Immature natural killer cell (primary cell): Measurements from ENCODE around the gene GRWD1. TPM values are rescaled to one million over a fixed set of nuclear protein-coding genes. Genes with fewer than 3 reads are reported as not detected.

Source experiments
- DNase-seq, 3 donors: peaks; one replicate each; pipeline ENCODE4 v3.0.0; 2022; ENCODE audit warnings: mixed read lengths in 1 of 3
- H3K27ac Mint-ChIP-seq, 6 donors: one replicate each; pipeline ENCODE4 v1.8.0; 2020; ENCODE audit warnings: mixed read lengths in 6 of 6, mild to moderate bottlenecking in 5 of 6, inconsistent platforms in 4 of 6, moderate library complexity in 3 of 6
- H3K27me3 Mint-ChIP-seq, 3 donors: one replicate each; pipeline ENCODE4 v1.8.0; 2020 to 2021; ENCODE audit warnings: low read depth in 3 of 3, mild to moderate bottlenecking in 3 of 3, mixed read lengths in 3 of 3, moderate library complexity in 3 of 3, inconsistent platforms in 1 of 3
- H3K36me3 Mint-ChIP-seq, 3 donors: one replicate each; pipeline ENCODE4 v1.8.0; 2020; ENCODE audit warnings: mixed read lengths in 3 of 3, inconsistent platforms in 2 of 3, mild to moderate bottlenecking in 2 of 3
- H3K4me1 Mint-ChIP-seq, 2 donors: one replicate each; pipeline ENCODE4 v1.8.0; 2020; ENCODE audit warnings: inconsistent platforms in 2 of 2, mild to moderate bottlenecking in 2 of 2, mixed read lengths in 2 of 2, moderate library complexity in 1 of 2
- H3K4me3 Mint-ChIP-seq, 5 donors: one replicate each; pipeline ENCODE4 v1.8.0; 2020; ENCODE audit warnings: mild to moderate bottlenecking in 5 of 5, mixed read lengths in 5 of 5, inconsistent platforms in 3 of 5, moderate library complexity in 3 of 5
- H3K9me3 Mint-ChIP-seq, 6 donors: one replicate each; pipeline ENCODE4 v1.8.0; 2020; ENCODE audit warnings: mild to moderate bottlenecking in 6 of 6, mixed read lengths in 6 of 6, inconsistent platforms in 4 of 6, moderate library complexity in 3 of 6
- polyA plus RNA-seq, 3 donors: library from polyadenylated mRNA; unstranded; fragments of 300-500 nt; fragmentation: Illumina TruSeq; gene quantifications; one replicate each; pipeline ENCODE4 v1.2.3, GENCODE V29; 2021

GRWD1 gene
- polyA plus RNA-seq, 3 donors from 2014 or later, result 32.3 to 42.4 (median 34.6) TPM

DNA sequence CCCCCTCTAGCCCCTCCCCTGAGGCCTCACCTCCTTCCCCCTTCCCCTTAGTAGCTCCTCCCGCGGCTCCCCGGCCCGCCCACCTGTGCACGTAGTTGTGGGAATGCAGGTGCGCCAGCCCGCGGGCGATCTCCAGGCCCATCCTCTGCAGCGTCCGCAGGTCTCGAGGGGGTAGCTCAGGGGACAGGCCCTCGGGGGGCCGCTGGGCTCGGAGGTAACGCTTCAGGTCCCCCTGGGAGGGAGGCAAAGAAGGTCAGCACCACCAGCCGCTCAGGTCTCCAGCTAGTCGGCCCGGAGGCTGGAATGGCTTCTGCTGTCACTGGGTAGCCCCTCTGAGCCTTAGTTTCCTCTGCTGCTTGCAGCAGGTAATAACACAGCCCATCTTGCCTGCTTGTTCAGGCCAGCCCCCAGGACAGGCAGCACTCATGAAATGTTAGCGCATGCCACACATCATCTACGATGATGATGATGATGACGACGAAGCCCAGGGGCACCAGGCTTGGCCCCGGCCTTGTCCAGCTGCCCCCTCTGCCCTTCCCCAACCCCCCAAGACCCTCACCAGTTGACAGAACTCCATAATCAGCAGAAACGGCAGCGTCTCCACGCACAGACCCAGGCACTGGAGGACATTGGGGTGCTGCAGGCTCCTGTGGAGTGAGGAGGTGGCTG, 56.7 kb downstream of the GRWD1 start:
- Mint-ChIP-seq H3K27me3 (peaks cover 2 to 4% (median 3%) of the 10 kb centered on the region in 3 donors), H3K9me3 (no peaks in the 10 kb centered on the region), H3K4me3 (peak overlapping the region in 1 of 5 donors; percentile 60), H3K4me1 (peaks cover 6 to 13% of the 10 kb centered on the region in 2 donors), H3K36me3 (no peaks in the 10 kb centered on the region), H3K27ac (no peak overlapping the region)
- no peak for DNase-seq

DNA sequence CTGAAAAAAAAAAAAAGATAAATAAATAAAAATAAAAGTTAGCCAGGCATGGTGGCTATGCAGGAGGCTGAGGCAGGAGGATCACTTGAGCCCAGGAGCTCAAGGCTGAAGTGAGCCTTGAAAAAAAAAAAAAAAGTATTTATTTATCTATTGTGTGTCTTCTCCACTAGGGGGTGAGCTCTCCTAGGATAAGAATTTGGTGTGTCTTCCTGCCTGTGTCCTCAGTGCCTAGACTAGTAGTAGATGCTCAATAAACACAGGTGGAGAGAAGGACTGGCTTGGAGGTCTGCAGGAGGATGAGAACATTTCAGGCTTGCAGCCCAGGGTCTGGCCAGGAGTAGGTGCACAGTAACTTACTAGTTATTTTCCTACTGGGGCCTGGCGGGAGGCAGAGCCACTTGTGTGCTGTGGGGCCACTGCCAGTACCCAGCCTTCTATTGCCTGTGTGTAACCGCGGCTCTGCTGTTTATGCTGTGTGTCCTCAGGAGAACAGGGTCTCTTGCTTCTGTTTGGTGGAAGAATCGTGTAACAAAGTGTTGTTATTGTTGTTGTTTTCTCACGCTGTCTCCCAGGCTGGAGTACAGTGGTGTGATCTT, 60.5 kb downstream of the GRWD1 start:
- no peak overlapping the region for H3K27ac Mint-ChIP-seq
- no peak overlapping the region for H3K4me3 Mint-ChIP-seq
- DNase-seq, result peak; percentile 37 to 54 (median 45)
- H3K4me1 Mint-ChIP-seq, result peaks cover 15 to 16% of the 10 kb centered on the region in 2 donors
- no peaks in the 10 kb centered on the region for H3K9me3 Mint-ChIP-seq
- peaks cover 0 to 7% (median 6%) of the 10 kb centered on the region in 3 donors for H3K27me3 Mint-ChIP-seq
- no peaks in the 10 kb centered on the region for H3K36me3 Mint-ChIP-seq

Other genes with a start within 250 kb of the GRWD1 start
- gene CARD8, start 190.1 kb upstream of the GRWD1 start, polyA plus RNA-seq, result 100 to 1,000 TPM in 1 of 3 donors, 10 to 100 TPM in 2; 74.2 to 109 (median 86.3) TPM
- 1 to 10 TPM in 1 of 3 donors, under 1 TPM in 1, not detected in 1; 0.22 to 2.1 TPM for gene ZNF114, start 175.9 kb upstream of the GRWD1 start, polyA plus RNA-seq
- gene EMP3, start 120.4 kb upstream of the GRWD1 start, polyA plus RNA-seq, result 1,000 to 10,000 TPM in 2 of 3 donors, 100 to 1,000 TPM in 1; 994 to 1,311 (median 1,000) TPM
- gene TMEM143, start 82.0 kb upstream of the GRWD1 start, polyA plus RNA-seq, result 1 to 10 TPM; 2.8 to 6.3 (median 3.1) TPM
- gene SYNGR4, start 81.6 kb upstream of the GRWD1 start, polyA plus RNA-seq, result not detected
- gene KDELR1, start 54.4 kb upstream of the GRWD1 start, polyA plus RNA-seq, result 10 to 100 TPM; 14.8 to 30.5 (median 20.2) TPM
- not detected for gene GRIN2D, start 52.3 kb upstream of the GRWD1 start, polyA plus RNA-seq
- under 1 TPM in 2 of 3 donors, not detected in 1; 0.06 to 0.07 TPM for gene KCNJ14, start 9.6 kb downstream of the GRWD1 start, polyA plus RNA-seq
- gene CYTH2, start 23.4 kb downstream of the GRWD1 start, polyA plus RNA-seq, result 10 to 100 TPM; 14.4 to 37.6 (median 29.6) TPM
- not detected for gene LMTK3, start 65.9 kb downstream of the GRWD1 start, polyA plus RNA-seq
- not detected for gene SULT2B1, start 106.2 kb downstream of the GRWD1 start, polyA plus RNA-seq
- gene SPACA4, start 160.8 kb downstream of the GRWD1 start, polyA plus RNA-seq, result not detected
- gene FAM83E, start 169.1 kb downstream of the GRWD1 start, polyA plus RNA-seq, result not detected
- gene RPL18, start 173.2 kb downstream of the GRWD1 start, polyA plus RNA-seq, result 1,000 to 10,000 TPM in 1 of 3 donors, 100 to 1,000 TPM in 2; 938 to 1,525 (median 950) TPM
- 10 to 100 TPM; 10.5 to 14.5 (median 14.1) TPM for gene SPHK2, start 173.5 kb downstream of the GRWD1 start, polyA plus RNA-seq
- 10 to 100 TPM; 23.6 to 65.1 (median 26.3) TPM for gene DBP, start 191.4 kb downstream of the GRWD1 start, polyA plus RNA-seq
- 10 to 100 TPM in 1 of 3 donors, 1 to 10 TPM in 2; 1.8 to 16.4 (median 3.6) TPM for gene CA11, start 200.2 kb downstream of the GRWD1 start, polyA plus RNA-seq
- gene NTN5, start 227.0 kb downstream of the GRWD1 start, polyA plus RNA-seq, result under 1 TPM in 1 of 3 donors, not detected in 2; 0.46 TPM
- under 1 TPM in 1 of 3 donors, not detected in 2; 0.21 TPM for gene FUT2, start 250.0 kb downstream of the GRWD1 start, polyA plus RNA-seq